ENCODE data around the gene ZNF678.

ZNF678 gene

DNA sequence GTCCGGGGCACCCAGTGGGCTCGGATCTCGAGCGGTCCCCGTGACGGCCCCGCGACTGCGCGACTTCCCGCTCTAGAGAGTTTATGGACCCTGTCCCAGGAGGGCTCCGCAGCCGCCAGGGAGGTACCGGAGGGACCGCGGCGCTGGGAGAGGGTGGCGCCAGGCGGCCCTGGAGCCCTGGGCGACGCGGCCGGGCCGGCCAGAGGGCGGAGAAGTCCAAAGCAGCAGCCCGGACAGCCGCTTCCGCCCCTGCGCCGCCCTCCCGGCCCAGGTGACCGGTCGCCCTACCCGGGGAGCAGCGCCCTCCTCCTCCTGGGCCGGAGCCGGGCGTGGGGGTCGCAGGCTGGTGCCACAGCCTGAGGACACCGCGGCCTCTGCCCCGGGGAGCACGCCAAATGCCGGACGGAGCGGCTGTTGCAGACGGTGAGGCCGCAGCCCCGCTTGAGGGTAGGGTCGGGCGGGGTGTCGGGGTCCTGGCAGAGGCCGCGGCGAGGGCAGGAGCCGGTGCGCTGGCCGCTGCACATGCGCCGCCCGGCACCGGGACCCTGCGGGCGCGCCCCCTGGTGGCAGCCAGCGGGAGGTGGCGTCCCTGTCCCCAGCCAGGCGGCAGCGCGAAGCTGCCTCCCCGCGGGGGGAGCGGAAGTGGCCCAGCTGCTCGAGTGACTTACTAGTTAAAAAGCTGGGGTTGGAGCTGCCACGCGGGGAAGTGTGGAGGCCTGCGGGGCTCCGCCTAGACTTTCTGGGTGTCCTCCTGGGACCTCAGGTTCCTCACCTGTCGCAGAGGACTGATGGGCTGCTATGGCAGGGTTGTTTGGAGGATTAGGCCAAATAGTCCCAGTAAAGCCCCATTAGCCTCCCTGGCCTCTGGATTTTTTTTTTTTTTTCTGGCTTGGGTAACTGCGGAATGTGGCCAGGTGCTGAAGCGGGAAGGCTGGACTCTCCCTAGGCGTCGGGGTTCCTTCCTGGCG lies 20.9 kb upstream of the ZNF678 start:
- TF ChIP-seq, protein P1, sequence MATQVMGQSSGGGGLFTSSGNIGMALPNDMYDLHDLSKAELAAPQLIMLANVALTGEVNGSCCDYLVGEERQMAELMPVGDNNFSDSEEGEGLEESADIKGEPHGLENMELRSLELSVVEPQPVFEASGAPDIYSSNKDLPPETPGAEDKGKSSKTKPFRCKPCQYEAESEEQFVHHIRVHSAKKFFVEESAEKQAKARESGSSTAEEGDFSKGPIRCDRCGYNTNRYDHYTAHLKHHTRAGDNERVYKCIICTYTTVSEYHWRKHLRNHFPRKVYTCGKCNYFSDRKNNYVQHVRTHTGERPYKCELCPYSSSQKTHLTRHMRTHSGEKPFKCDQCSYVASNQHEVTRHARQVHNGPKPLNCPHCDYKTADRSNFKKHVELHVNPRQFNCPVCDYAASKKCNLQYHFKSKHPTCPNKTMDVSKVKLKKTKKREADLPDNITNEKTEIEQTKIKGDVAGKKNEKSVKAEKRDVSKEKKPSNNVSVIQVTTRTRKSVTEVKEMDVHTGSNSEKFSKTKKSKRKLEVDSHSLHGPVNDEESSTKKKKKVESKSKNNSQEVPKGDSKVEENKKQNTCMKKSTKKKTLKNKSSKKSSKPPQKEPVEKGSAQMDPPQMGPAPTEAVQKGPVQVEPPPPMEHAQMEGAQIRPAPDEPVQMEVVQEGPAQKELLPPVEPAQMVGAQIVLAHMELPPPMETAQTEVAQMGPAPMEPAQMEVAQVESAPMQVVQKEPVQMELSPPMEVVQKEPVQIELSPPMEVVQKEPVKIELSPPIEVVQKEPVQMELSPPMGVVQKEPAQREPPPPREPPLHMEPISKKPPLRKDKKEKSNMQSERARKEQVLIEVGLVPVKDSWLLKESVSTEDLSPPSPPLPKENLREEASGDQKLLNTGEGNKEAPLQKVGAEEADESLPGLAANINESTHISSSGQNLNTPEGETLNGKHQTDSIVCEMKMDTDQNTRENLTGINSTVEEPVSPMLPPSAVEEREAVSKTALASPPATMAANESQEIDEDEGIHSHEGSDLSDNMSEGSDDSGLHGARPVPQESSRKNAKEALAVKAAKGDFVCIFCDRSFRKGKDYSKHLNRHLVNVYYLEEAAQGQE (IDR thresholded peaks at IDR 0.05; ENCODE audit: insufficient read depth in 1 of 2, low read depth in 2 of 2, low read length in 2 of 2): no peak
- no peak for TF ChIP-seq TAF1 (IDR thresholded peaks at IDR 0.05; ENCODE audit: borderline replicate concordance, insufficient read depth, low read length)
- TF ChIP-seq FOXP2 (optimal IDR thresholded peaks at IDR 0.05; ENCODE audit: borderline replicate concordance, extremely low read depth, extremely low read length, insufficient read depth): no peak
- TF ChIP-seq SIN3A (IDR thresholded peaks at IDR 0.05; ENCODE audit: borderline replicate concordance, insufficient read depth, low read length): no peak
- TF ChIP-seq POLR2AphosphoS5 (IDR thresholded peaks at IDR 0.05; ENCODE audit: low read depth, low read length): no peak

DNA sequence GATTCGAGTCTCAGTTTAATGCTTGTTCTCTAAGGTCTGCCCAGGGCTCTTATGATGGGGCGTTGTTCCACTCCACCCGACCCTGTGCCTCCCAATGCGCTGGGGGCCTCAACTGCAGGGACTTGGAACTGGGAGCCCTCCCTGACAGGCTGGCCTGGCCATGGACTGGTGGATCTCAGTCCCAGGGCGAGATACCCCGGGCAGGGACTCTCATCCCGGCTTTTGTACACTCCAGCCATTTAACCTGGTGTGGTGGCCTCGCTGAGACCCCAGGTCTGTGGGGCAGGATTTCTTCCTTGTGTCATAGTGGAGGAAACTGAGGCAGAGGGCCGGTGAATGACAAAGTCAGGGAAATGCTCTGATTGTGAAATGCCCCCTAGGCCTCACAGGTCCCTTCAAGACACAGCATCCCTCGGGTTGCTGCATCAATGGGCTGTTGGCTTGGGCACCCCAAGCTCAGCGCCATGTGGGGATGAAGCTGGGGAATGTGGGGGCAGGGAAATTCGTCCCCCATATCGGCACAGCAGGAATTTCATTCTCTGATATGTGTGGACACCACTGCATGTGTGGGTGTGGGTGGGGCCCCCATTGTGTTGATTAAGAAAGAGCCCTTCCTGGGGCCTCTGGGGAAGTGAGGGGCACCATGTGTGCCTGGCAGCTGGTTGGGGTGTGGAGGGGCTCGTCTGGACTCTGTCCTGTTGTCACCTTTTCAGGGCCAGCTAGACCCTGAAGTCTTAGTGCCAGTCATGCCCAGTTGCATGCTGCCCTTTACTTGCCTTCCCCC lies 19.9 kb upstream of the ZNF678 start:
- no peak for TF ChIP-seq TAF1 (IDR thresholded peaks at IDR 0.05; ENCODE audit: borderline replicate concordance, insufficient read depth, low read length)
- no peak for TF ChIP-seq FOXP2 (optimal IDR thresholded peaks at IDR 0.05; ENCODE audit: borderline replicate concordance, extremely low read depth, extremely low read length, insufficient read depth)
- TF ChIP-seq, protein P1 (IDR thresholded peaks at IDR 0.05; ENCODE audit: insufficient read depth in 1 of 2, low read depth in 2 of 2, low read length in 2 of 2): no peak
- no peak for TF ChIP-seq SIN3A (IDR thresholded peaks at IDR 0.05; ENCODE audit: borderline replicate concordance, insufficient read depth, low read length)
- TF ChIP-seq POLR2AphosphoS5 (IDR thresholded peaks at IDR 0.05; ENCODE audit: low read depth, low read length): no peak

DNA sequence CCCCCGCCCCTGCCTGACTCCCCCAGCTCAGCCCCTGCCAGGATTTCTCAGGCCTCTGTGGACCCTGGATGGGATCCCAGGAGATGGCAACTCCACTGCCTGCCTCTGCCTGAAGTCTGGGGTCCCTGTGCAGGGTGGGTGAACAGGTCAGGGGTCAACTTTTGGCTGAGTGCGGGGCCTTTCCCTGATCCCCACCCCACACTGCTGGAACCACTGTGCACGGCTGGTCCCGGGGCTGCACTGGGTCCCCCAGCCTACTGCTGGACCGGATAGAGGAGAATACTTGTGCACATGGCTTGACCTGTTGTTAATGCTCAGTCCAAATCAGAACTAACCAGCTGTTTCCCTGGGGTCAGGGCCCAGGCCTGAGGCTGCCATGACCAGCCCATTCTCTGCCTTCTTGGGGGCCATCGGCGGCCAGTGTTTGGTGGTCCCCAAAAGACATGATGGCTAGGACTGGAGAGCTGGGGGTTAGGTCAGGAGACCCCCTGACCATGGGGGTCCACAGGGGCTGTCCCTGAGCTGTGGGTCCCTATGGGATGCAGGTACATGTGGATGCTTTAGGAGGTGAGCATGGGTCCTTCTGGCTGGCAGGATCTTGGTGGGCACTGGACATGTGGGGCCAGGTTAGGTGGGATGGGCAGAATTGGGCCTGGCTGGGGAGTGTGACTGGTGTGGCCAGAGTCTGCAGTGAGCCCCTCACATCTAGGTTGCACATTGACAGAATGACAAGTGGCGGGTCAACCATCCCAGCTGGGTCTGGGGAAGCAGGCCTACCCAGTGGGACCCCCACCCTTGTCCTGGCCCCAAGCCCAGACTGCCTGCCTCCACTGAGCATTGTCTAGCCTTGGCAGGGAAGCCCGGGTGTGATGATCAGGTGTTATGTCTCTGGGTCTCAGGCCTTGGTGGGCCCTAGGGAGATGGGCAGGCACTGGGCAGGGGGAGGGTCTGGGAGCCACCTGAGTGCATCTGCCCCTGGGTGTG lies 19.0 kb upstream of the ZNF678 start:
- TF ChIP-seq TAF1 (IDR thresholded peaks at IDR 0.05; ENCODE audit: borderline replicate concordance, insufficient read depth, low read length) (no peak), POLR2AphosphoS5 (IDR thresholded peaks at IDR 0.05; ENCODE audit: low read depth, low read length) (no peak), FOXP2 (optimal IDR thresholded peaks at IDR 0.05; ENCODE audit: borderline replicate concordance, extremely low read depth, extremely low read length, insufficient read depth) (no peak), SIN3A (IDR thresholded peaks at IDR 0.05; ENCODE audit: borderline replicate concordance, insufficient read depth, low read length) (no peak)
- TF ChIP-seq, protein P1 (IDR thresholded peaks at IDR 0.05; ENCODE audit: insufficient read depth in 1 of 2, low read depth in 2 of 2, low read length in 2 of 2): no peak

DNA sequence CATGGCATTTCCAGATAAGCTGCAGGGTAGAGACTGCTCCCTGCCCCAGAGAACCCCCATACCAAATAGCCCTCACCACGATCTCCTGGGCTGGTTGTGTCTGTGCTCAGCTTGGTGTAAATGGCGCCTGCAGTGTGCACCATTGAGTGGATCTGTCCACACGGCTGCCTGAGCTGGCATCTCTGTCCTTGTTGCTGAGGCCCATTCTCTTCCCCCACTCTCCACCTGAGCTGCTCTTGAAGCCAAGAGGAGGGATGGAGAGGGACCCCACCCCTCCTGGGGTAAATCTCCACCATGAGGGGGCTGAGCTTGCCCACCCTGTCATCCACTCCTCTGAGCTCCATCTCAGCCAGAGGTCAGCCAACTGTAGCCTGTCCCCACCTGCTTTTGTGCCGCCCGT lies 18.0 kb upstream of the ZNF678 start:
- no peak for TF ChIP-seq TAF1 (IDR thresholded peaks at IDR 0.05; ENCODE audit: borderline replicate concordance, insufficient read depth, low read length)
- no peak for TF ChIP-seq FOXP2 (optimal IDR thresholded peaks at IDR 0.05; ENCODE audit: borderline replicate concordance, extremely low read depth, extremely low read length, insufficient read depth)
- TF ChIP-seq SIN3A (IDR thresholded peaks at IDR 0.05; ENCODE audit: borderline replicate concordance, insufficient read depth, low read length): no peak
- no peak for TF ChIP-seq POLR2AphosphoS5 (IDR thresholded peaks at IDR 0.05; ENCODE audit: low read depth, low read length)
- TF ChIP-seq, protein P1 (IDR thresholded peaks at IDR 0.05; ENCODE audit: insufficient read depth in 1 of 2, low read depth in 2 of 2, low read length in 2 of 2): no peak

All from PFSK-1 (cell line).